GM18508 (cell line): Measurements from ENCODE around the gene IQCE.
"Not testable (repeated sequence)": the region's sequence is repeated elsewhere in the genome, so short reads cannot be mapped to it uniquely, and the experiment has no call there.

Experiments
- ATAC-seq: cut with Tn5 transposase; IDR thresholded peaks from one replicate; pipeline ENCODE4 v1.9.1; 2021; ENCODE audit warnings: moderate number of reproducible peaks; ENCODE audit not compliant: insufficient read depth, unreplicated experiment

The IQCE gene

GRCh38 chr7:2531796-2532110 is 27.0 kb upstream of the IQCE start:
- not testable (repeated sequence) for ATAC-seq

DNA sequence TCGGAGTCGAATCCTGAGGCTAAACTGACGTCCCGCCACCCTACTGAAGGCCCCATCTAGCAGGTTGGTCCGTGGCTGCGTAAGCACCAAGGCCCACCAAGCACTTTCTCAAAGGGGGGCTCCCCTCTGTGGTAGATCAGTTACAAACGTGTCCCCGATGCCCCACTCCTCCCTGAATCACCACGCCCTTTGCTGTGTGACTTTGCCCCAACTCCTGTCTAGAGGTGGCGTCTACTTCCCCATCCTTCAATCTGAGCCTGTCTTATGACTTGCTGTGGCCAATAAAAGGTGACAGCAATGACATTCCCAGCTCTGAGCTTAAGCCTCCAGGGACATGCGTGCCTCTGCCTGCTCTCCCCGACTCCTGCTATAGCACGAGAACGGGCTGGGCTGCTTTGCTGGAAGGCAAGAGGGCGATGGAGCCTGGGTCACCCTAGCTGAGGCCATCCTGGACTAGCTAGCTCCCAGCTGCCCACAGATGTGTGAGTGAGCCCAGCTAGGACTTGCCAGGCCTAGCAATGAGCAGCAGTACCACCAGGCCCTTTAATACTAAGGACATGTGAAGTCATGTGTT is 26.5 kb upstream of the IQCE start:
- not testable (repeated sequence) for ATAC-seq

DNA sequence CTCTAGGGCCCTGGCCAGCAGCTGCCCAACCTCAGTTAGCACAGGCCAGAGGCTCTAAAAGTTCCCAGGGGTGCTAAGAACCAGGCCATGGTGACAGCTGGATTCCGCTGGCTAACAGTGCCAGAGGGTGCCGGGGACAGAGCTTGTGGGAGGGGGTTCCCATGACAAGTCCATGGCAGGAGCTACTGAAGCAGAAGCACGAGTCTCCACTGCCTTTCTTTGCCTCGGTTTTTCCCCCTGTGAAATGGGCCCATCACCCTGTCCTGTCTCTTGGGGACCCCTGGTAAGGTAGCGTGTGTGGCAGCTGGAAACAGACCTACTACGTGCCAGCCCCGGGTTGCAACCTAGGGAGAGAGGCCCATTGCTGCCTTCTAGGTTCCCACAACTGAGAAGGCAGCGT is 26.0 kb upstream of the IQCE start:
- ATAC-seq: not testable (repeated sequence)

- not testable (repeated sequence) for ATAC-seq
Measured at GRCh38 chr7:2533566-2533965, 25.2 kb upstream of the IQCE start.

DNA sequence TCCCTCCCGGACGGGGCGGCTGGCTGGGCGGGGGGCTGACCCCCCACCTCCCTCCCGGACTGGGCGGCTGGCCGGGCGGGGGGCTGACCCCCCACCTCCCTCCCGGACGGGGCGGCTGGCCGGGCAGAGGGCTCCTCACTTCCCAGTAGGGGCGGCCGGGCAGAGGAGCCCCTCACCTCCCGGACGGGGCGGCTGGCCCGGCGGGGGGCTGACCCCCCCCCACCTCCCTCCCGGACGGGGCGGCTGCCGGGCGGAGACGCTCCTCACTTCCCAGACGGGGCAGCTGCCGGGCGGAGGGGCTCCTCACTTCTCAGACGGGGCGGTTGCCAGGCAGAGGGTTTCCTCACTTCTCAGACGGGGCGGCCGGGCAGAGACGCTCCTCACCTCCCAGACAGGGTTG is 24.6 kb upstream of the IQCE start:
- ATAC-seq: not testable (repeated sequence)

DNA sequence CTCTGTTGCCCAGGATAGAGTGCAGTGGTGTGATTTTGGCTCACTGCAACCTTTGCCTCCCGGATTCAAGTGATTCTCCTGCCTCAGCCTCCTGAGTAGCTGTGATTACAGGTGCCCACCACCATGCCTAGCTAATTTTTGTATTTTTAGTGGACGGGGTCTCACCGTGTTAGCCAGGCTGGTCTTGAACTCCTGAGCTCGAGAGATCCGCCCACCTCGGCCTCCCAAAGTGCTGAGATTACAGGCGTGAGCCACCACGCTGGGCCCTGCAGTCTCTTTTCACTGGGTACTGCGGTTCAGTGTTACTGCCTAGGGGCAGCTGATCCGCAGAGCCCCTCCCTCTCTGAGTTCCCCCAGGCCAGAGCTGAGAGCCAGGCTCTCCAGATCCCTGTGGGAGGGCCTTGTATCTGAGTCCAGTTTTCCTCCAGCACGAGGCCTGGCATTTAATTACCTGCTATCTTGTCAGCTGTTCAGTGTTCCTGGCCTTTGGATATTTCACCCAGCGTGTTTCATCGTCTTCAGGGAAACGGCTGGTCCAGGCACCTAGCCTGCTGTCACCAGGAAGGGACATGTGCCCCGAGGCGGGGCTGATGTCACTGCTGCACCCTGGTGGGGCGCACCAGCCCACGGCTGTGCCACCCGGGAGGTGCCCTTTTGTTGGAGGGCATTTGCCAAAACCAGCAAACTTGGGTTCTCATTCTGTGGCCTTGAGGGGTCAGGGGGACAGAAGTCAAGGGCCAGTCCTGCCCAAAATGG is 22.7 kb upstream of the IQCE start:
- ATAC-seq: not testable (repeated sequence)

GRCh38 chr7:2537981-2538851 is 20.6 kb upstream of the IQCE start:
- no peak for ATAC-seq

GRCh38 chr7:2539031-2539911 is 19.5 kb upstream of the IQCE start:
- ATAC-seq: no peak

GRCh38 chr7:2540133-2540532 is 18.6 kb upstream of the IQCE start:
- ATAC-seq: no peak

GRCh38 chr7:2540641-2541051 is 18.1 kb upstream of the IQCE start:
- ATAC-seq: no peak

DNA sequence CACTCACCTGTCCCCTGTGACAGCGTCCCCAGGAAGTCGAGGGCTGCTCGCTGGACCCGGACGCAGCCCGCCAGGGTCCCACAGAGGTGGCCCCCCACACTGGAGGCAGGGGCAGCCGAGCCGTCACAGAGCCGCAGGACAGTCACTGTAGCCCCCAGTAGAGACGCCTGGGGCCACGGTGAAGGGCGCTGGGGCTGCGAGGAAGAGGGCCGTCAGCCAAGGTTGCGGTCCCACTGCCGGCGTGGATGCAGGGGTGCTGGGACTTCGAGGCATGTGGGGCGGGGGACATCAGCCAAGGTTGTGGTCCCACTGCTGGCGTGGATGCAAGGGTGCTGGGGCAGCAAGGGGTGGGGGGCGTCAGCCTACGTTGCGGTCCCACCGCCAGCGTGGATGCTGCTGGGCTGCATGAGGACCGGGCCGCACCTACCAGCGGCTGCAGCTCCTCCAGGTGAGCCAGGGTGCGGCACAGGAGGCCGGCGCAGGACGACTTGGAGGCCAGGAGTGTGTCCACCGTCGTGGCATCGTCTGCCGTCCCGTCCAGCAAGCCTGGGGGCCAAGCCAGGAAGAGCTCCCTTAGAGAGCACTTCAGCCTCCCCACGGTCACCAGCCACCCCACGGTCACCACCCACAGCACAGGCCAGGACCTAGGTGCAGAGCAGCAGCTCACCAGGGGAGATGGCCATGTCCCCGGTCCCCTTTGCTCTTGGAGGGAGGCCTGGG is 17.3 kb upstream of the IQCE start:
- ATAC-seq: no peak

GRCh38 chr7:2542011-2542915 is 16.5 kb upstream of the IQCE start:
- no peak for ATAC-seq

GRCh38 chr7:2542916-2543871 is 15.6 kb upstream of the IQCE start:
- no peak for ATAC-seq

DNA sequence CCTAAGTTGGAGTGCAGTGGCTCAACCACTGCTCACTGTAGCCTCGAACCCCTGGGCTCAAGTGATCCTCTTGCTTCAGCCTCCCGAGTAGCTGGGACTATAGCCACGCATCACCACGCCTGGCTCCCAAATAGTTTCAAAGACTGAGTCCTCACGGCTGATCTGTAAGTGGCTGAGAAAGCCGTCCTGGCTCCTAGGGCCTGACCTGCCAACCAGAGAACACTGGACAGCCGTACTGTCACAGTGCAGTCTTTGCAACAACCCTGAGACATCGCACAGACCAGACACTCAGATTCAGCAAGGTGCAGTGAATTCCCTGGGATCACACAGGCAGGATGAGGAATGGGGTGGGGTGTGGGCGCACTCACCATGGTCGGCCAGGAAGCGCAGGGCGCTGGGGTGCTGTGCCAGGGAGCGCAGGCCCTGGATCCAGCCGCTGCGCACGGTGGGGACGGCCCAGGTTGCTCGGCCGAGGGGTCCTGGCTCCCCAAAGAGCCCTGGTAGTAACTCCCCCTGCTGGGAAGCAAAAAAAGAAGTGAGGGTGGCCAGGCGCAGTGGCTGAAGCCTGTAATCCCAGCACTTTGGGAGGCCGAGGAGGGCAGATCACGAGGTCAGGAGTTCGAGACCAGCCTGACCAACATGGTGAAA is 14.1 kb upstream of the IQCE start:
- no peak for ATAC-seq

GRCh38 chr7:2545746-2546425 is 12.9 kb upstream of the IQCE start:
- ATAC-seq: no peak

DNA sequence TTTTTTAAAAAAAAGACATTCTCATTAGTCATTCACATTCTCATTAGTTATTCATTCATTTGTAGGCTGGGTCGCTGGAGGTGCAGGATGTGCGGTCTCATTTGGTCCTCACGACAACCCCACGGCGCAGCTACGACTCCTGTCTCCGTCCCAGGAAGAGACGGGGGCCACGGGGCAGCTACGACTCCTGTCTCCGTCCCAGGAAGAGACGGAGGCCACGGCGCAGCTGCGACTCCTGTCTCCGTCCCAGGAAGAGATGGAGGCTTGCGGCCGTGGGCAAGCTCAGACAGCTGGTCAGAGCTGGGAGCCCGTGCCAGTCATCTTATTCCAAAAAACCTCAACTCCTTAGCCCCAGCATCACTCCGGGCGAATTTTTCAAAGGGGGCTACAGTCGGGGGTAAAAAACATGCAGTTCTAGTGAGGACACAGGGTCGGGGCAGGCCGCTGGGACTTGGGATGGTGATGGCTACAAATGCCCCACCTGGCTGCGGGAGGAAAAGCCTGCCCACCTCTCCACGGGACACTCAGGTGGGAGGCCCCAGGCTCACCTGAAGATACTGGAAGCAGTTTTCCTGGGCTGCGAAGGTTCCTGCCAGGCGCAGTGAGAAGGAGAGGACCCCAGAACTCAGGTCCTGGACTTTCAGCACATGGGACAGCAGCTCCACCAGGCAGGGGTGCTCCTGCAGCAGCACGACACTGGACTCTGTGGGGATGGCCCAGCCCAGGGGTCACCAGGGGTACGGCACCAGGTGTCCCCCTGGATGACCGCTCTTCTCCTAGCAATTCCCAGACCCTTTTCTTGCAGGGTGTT is 11.8 kb upstream of the IQCE start:
- no peak for ATAC-seq
